Pancreas (tissue), 10 donors: ENCODE data around the gene FSD1. TPM values are rescaled to one million over a fixed set of nuclear protein-coding genes. Genes with fewer than 3 reads are reported as not detected.

ENCODE experiments used
- ATAC-seq, 4 donors: fragments of 200-7000 bp; cut with Tn5 transposase; one replicate each; pipeline versions ENCODE4 v1.8.0 to v1.9.1; 2020; ENCODE audit warnings: mild to moderate bottlenecking in 4 of 4, moderate library complexity in 4 of 4
- DNase-seq, 6 donors: peaks; one replicate each; pipeline ENCODE4 v3.0.0-alpha.2; 2020
- FAIRE-seq: peaks from 2 replicates; lab custom pipeline; 2012; peaks lifted over from hg19 to GRCh38; lab: Jason Lieb, UNC
- H3K27ac ChIP-seq, 4 donors: fragments of 200-600 bp; sonication (generic); 1 replicate in 3 of 4; 2 replicates in 1 of 4; pipeline versions ENCODE4 v1.5.0 to v1.8.0; 2020
- H3K27me3 ChIP-seq, 4 donors: fragments of 200-600 bp; one replicate each; pipeline ENCODE4 v1.8.0; 2021
- H3K36me3 ChIP-seq, 3 donors: fragments of 200-600 bp; sonication (generic) in 1 of 3; one replicate each; pipeline versions ENCODE4 v1.5.0 to v1.8.0; 2020 to 2021
- H3K4me1 ChIP-seq, 3 donors: fragments of 200-600 bp; one replicate each; pipeline ENCODE4 v1.8.0; 2021
- H3K4me3 ChIP-seq, 4 donors: fragments of 200-600 bp; sonication (generic) in 2 of 4; one replicate each; pipeline versions ENCODE4 v1.5.0 to v1.8.0; 2020 to 2021
- H3K9me3 ChIP-seq, 4 donors: fragments of 200-600 bp; one replicate each; pipeline ENCODE4 v1.8.0; 2021
- CTCF ChIP-seq, 4 donors: fragments of 200-600 bp; sonication (generic) in 3 of 4; IDR thresholded peaks; one replicate each; pipeline versions ENCODE4 v1.5.0 to v1.8.0; 2021; ENCODE audit warnings: antibody characterized with exemption in 4 of 4
- WGBS, 2 donors: extraction: QIAGEN DNeasy Blood & Tissue Kit; methylation state at CpG; one replicate each; pipeline ENCODE4 v1.1.7; 2013; 5-methylcytosine and 5-hydroxymethylcytosine counted together
- intact Hi-C, 3 donors: fragments of 100-400 bp; cut with DNase I; formaldehyde crosslinking; loops; one replicate each; pipeline versions ENCODE4 v1.11.1 to v1.14.2; 2022
- polyA plus RNA-seq, 2 donors: library from polyadenylated mRNA; stranded (reverse); fragments of 200-250 nt; gene quantifications; one replicate each; pipeline ENCODE4 v1.2.3, GENCODE V29; 2013
- total RNA-seq, 6 donors: library from RNA; stranded (reverse); fragmentation: NEBNext Ultra II Directional in 4 of 6; extraction: Animal tissue kit (Norgen Biotek cat#: 25700) in 4 of 6; gene quantifications; one replicate each; pipeline versions ENCODE4 v1.2.1 to v1.2.4, GENCODE V29; 2021 to 2023
- donor health status: healthy with polysubstance abuse.
- donor health status: DM: no; HTN: no; CAD: no; lungs with moderate emphysema.
- donor health status: DM: no; HTN: no; CAD: no.
- donor health status: control.
- donor health status: control.
- donor health status: Bipolar disorder and iron deficiency.
- donor health status: DM: yes; HTN: yes; CAD: no.
- donor health status: DM: no; HTN: no; CAD: no.
- donor health status: DM: no; HTN: no; CAD: no.
- donor health status: DM: yes; HTN: yes; CAD: no.

The FSD1 gene
- total and polyA plus RNA-seq, 8 donors: 0.21 to 0.50 TPM; not detected in 6

- H3K4me1 ChIP-seq: peaks cover 0 to 15% (median under 1%) of the 10 kb centered on the region in 3 donors
- no peak overlapping the region for H3K27ac ChIP-seq
- peak in 1 of 6 donors; percentile 42 for DNase-seq
- intact Hi-C loops: no loop called here
- FAIRE-seq: no peak
- H3K4me3 ChIP-seq: no peak overlapping the region
- no peak for TF ChIP-seq CTCF (IDR thresholded peaks at IDR 0.05)
- peaks cover 7 to 41% (median 25%) of the 10 kb centered on the region in 3 donors for H3K36me3 ChIP-seq
- WGBS, 2 donors: 89 to 91% methylated on average over 16 of the region's 16 CpGs
- H3K9me3 ChIP-seq: no peaks in the 10 kb centered on the region
- H3K27me3 ChIP-seq: no peaks in the 10 kb centered on the region
- no peak for ATAC-seq
These were observed 60.9 kb downstream of the FSD1 start for GRCh38 chr19:4365341-4365740.

- intact Hi-C loops: no loop called here
- Histone ChIP-seq H3K27me3 (no peaks in the 10 kb centered on the region), H3K36me3 (peaks cover 7 to 34% (median 24%) of the 10 kb centered on the region in 3 donors), H3K9me3 (no peaks in the 10 kb centered on the region), H3K4me3 (no peak overlapping the region), H3K27ac (no peak overlapping the region), H3K4me1 (peaks cover 4 to 21% (median 5%) of the 10 kb centered on the region in 3 donors)
- DNase-seq (peak in 2 of 6 donors; percentile 4 to 24), ATAC-seq (no peak), FAIRE-seq (no peak)
- no peak for TF ChIP-seq CTCF (IDR thresholded peaks at IDR 0.05)
- 93 to 96% methylated on average over 19 of the region's 19 CpGs for WGBS, 2 donors
These were observed 61.6 kb downstream of the FSD1 start for GRCh38 chr19:4365791-4366665.

GRCh38 chr19:4366666-4367335 is 62.4 kb downstream of the FSD1 start:
- ATAC-seq (no peak), FAIRE-seq (no peak), DNase-seq (no peak)
- intact Hi-C loops: no loop called here
- no peak overlapping the region for H3K4me3 ChIP-seq
- H3K9me3 ChIP-seq: no peaks in the 10 kb centered on the region
- H3K27me3 ChIP-seq: no peaks in the 10 kb centered on the region
- TF ChIP-seq CTCF (IDR thresholded peaks at IDR 0.05): no peak
- no peak overlapping the region for H3K27ac ChIP-seq
- peaks cover 7 to 27% (median 13%) of the 10 kb centered on the region in 3 donors for H3K4me1 ChIP-seq
- WGBS, 2 donors: 85 to 90% methylated on average over 15 to 16 of the region's 16 CpGs
- peaks cover 7 to 27% (median 17%) of the 10 kb centered on the region in 3 donors for H3K36me3 ChIP-seq

GRCh38 chr19:4367336-4367723 is 62.9 kb downstream of the FSD1 start:
- DNase-seq (peak in 2 of 6 donors; percentile 13 to 20), ATAC-seq (no peak), FAIRE-seq (no peak)
- no peak overlapping the region for H3K4me3 ChIP-seq
- 89 to 92% methylated on average over 10 of the region's 10 CpGs for WGBS, 2 donors
- H3K27me3 ChIP-seq: no peaks in the 10 kb centered on the region
- peaks cover 4 to 21% (median 11%) of the 10 kb centered on the region in 3 donors for H3K36me3 ChIP-seq
- intact Hi-C loops: no loop called here
- no peak for TF ChIP-seq CTCF (IDR thresholded peaks at IDR 0.05)
- no peaks in the 10 kb centered on the region for H3K9me3 ChIP-seq
- peaks cover 7 to 27% (median 14%) of the 10 kb centered on the region in 3 donors for H3K4me1 ChIP-seq
- H3K27ac ChIP-seq: no peak overlapping the region
